ENCODE data around the gene SH2D3A.

Gene SH2D3A

GRCh38 chr19:6736169-6736916 lies 30.9 kb downstream of the SH2D3A start:
- DNase-seq, result peak; percentile 52

DNA sequence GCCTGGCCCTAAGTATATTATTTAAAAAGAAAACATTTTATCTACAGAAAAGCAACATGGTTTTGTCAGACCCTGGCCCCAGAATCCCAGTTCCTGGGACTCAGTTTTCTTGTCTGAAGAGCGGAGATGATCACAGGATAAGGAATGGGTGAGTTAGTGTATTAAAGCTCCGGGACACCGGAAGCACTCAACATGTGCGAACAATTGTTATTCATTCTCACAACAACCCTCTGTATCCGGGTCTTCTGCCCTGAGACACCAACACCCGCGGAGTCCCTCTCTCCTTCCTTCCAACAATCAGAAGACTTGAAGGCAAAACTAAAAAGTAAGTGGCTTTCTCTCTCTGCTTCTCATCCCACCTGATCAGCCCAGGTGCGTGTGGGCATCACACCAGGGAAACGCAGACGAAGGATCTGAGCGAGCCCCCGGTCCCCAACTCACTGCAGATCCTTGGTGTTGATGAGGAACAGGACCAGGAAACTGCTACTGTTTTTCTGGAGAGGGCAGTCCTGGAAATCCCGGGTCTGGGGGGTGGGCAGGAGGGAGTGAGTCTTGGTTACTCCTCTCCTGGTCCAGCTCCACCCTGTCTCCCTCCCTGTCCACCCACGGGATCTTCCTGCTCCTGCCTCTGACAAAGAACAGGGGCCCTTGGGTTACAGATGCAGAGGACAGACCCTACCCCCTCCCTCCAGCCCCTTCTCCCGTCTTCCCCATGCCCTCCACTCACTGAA lies 31.9 kb downstream of the SH2D3A start:
- no peak for DNase-seq

- no peak for DNase-seq
Observed at GRCh38 chr19:6734096-6734696, 33.0 kb downstream of the SH2D3A start.

DNA sequence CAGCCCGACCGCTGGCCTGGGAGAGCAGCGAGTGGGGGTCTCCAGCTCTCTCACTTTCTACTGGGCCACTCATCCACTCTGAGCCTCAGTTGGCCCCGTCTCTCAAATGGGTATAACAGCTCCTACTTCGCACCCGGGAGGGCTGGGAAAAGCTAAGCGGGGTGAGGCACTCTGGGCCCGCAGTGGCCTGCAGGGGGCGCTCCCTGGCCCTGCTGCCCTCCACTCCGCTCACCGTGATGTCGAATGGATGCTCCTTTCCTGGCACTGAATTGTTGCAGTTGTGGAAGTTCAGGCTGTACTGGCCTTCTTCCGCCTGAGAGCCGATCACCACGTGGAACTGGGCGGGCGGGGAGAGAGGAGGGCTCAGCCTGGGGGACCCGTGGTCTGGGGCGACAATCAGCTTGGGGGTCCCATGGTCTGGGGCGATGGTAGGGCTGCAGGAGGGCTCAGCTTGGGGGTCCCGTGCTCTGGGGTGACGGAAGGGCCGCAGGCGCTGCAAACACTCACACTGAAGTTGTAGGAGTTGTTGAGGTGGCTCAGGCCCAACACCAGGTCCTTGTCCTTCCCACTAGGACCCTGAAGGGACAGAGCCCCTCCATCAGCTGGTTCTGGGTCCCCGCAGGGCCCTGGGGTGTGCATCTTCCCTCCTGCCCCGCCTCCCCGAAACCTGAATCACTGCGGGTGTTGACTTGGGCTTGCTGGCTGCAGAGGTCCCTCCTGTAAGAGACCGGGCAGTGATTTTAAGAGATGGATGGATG lies 33.7 kb downstream of the SH2D3A start:
- DNase-seq, result no peak

GRCh38 chr19:6732803-6733337 lies 34.4 kb downstream of the SH2D3A start:
- no peak for DNase-seq

DNA sequence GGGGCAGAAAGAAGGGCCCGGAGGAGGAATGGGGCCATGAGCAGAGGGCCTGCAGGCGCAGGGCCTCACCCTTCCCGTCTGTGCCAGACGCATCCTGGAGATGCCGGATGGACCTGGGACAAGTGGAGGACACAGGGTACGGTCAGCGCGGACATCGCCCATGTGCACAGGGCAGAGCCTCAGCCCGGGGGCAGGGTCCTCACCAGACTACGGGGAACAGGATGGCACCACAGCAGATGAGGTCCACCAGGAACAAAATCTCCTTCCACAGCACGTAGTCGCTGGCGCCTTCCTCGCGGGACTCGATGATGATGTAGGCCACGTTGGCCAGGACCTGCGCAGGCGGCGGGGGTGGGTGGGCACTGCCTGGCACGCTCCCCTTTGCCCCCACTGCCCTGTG lies 35.4 kb downstream of the SH2D3A start:
- no peak for DNase-seq

DNA sequence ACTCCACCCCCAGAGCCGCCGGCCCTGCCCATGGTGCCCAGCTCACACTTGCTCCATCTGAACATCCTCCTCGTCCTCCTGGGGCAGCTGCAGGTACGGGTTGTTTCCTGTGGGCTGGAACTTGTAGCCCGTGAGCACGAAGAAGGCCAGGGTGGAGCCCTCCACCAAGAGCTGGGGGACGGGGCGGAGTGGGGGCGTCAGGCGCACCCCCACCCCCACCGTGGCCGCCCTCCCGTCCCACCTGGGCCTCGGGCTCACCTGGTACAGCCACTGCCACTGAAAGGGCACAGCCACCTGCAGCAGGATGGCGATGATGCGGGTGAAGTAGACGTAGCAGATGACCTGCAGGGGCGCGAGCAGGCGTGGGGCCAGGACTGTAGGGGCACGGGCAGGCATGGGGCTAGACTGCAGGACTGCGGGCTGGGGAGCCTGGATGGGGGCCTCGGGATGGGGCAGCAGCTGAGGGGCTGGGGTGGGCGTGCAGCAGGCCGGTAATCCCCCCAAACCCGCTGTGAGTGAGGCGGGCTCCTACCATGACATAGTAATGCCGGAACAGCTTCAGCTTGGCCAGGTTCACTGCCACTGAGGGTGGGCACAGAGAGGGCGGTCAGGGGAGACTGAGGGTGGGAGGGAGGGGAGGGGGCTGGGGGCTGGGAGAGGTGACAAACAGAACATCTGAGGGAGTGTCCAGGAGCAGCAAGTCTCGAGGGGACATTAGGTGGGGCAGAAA lies 36.1 kb downstream of the SH2D3A start:
- no peak for DNase-seq

GRCh38 chr19:6730153-6730804 lies 37.0 kb downstream of the SH2D3A start:
- peak; percentile 33 for DNase-seq

DNA sequence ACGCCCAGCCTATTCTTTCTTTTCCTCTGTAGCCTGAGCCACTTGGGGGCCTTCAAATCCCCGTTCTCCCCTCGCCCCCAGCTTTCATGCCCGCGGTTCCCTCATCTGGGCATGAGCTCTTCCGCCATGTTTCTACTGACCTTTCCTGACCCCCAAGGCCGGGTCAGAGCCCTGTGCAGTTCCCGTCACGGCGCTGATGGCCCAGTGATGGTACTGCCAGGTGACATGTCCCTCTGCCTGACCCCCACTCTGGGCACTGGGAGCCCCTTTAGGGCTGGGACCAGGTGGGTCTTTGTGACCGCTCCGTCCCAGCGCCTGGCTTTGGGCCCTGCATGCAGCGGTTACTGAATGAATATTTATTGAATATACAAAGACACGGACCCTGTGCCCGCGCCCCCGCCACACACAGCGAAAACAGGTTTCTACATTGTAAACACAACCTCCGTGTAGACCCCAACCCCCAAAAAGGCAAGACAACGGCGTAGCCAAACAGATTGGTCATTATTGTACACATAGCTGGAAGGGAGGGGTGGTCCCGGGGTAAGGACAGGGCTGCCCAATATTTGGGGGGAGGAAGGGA lies 37.6 kb downstream of the SH2D3A start:
- no peak for DNase-seq

GRCh38 chr19:6728346-6728745 lies 38.9 kb downstream of the SH2D3A start:
- DNase-seq, result no peak

DNA sequence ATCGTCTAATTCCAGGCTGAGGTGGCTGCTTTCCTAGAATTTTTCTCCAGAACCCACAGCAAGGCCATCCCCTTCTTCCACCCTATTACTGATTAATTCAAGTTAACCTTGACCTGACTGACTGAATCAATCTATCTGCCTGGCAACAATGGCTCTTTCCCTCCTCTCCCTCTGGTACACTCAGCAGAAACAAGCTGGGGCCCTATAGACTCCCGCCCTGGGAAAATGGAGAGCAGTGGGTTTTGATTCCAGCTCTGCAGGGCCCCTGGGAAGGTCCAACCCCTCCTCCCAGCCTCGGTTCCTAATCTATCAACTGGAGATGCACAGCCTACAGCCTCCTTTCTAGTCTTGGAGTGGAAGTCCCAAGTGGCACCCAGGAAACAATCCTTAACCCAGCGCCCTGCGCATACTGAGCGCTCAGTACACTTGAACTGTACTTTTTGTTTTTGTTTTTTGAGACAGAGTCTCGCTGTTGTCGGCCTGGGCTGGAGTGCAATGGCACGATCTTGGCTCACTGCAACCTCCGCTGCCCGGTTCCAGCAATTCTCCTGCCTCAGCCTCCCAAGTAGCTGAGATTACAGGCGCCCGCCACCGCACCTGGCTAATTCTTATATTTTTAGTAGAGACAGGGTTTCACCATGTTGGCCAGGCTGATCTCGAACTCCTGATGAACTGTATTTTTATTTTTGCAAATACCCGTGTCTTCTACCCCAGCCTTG lies 41.6 kb downstream of the SH2D3A start:
- no peak for DNase-seq

GRCh38 chr19:6724631-6725492 lies 42.4 kb downstream of the SH2D3A start:
- DNase-seq, result no peak

DNA sequence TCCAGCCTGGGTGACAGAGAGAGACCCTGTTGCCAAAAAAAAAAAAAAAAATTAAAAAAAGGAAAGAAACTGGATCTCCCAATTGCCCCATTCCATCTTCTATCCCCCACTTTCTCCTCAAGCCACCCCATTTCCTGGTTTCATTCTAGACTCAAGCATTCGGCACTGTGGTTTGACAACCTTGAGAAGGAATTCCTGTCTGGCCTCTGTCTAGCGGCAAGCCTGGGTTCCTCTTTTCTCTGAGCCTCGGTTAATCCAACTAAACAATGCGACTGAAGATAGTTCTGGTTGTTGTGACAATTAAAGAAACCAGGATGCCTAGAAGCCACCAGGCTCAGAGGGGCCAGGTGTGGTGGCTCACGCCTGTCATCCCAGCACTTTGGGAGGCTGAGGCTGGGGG lies 43.5 kb downstream of the SH2D3A start:
- no peak for DNase-seq

GRCh38 chr19:6723108-6723618 lies 44.1 kb downstream of the SH2D3A start:
- DNase-seq, result no peak

GRCh38 chr19:6721773-6722172 lies 45.5 kb downstream of the SH2D3A start:
- DNase-seq, result no peak

DNA sequence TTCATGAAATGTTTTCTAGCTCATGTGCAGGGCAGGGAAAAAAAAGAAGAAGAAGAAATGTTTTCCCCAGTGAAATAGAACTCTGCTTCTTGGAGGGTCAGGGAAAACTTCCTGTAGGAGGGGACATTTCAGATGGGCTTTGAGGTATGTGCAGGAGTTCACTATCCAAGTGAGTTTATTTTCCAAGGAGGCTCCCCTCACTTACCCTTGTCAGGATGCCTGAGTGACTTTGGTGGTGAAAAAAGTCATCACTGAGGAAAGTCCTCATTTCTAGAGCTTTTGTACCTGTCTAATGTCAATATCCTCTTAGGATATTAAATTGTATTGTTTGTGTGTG lies 46.1 kb downstream of the SH2D3A start:
- no peak for DNase-seq

- DNase-seq, result no peak
Observed at GRCh38 chr19:6720369-6721137, 46.7 kb downstream of the SH2D3A start, which contains the start of gene C3. Gene C3, minus strand, starts transcription at chr19:6720650. Its CDS starts 61 bp downstream, at chr19:6720589.

GRCh38 chr19:6719992-6720368 lies 47.3 kb downstream of the SH2D3A start:
- no peak for DNase-seq

DNA sequence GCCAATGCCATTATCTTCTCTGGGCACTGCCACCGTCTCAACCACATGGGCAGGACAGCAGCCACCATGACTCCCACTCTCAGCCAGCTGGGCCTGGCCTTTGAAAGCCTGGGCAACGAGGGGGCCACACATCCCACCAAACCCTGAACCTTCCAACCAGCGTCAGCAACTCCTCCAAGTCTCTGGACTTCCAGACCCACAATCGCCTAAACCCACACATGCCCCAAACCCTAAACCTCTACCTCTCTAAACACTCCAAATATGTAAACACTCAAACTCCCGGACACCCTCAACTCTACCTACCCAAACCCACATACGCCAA lies 47.7 kb downstream of the SH2D3A start:
- DNase-seq, result no peak

Measured in activated T-cell treated with anti-CD3 and anti-CD28 coated beads for 4 hours (primary cell).